Stimulated activated CD4-positive, alpha-beta T cell treated with anti-CD3 and anti-CD28 coated beads, Interleukin-4, amount 100 ng/mL, for 48 hours (primary cell): Measurements from ENCODE around the gene FEM1A.
"Not testable (repeated sequence)": the region's sequence is repeated elsewhere in the genome, so short reads cannot be mapped to it uniquely, and the experiment has no call there.

Experiments used
- DNase-seq, 2 donors: peaks; one replicate each; pipeline ENCODE4 v3.0.0-alpha.2; 2020; ENCODE audit warnings: low read depth in 2 of 2

The FEM1A gene

DNA sequence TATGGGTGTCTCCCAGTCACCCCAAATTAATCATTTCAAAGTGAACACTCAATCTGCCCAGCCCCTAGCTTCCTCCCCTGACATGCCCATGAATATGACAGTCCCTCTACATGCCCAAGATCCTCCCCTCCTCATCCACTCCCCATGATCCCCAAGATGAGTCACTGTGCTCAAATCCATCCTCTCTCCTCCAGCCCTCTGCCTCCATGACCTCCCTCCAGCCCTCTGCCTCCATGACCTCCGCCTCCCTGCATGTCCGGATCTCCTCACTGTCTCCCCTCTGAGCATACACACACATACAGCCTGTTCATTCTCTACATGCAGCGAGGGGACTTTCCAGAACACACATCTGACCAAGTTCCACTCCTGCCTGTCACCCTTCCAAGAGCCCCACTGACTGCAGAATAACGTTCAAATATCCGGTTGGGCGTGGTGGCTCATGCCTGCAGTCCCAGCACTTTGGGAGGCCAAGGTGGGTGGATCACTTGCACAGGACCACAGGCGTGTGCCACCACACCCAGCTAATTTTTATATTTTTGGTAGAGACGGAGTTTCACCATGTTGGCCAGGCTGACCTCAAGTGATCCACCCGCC lies 18.4 kb upstream of the FEM1A start:
- no peak for DNase-seq

DNA sequence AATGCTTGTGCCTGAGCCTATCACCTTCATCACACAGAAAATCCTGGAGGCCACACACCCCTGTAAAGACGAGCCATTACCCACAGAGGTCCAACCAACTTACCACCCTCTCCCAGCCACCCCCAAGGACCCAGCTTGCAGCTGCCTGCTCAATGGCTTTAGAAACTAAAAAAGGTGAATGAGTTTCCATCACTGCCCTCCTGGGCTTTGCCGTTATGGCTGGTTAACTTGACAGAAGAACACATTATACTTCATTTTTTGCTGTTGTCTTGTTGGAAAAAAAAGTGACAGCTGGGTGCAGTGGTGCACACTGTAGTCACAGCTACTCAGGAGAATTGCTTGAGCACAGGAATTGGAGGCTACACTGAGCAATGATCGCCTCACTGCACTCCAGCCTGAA lies 17.4 kb upstream of the FEM1A start:
- DNase-seq: no peak

- DNase-seq: no peak
Observed at GRCh38 chr19:4775627-4776152, 15.8 kb upstream of the FEM1A start.

DNA sequence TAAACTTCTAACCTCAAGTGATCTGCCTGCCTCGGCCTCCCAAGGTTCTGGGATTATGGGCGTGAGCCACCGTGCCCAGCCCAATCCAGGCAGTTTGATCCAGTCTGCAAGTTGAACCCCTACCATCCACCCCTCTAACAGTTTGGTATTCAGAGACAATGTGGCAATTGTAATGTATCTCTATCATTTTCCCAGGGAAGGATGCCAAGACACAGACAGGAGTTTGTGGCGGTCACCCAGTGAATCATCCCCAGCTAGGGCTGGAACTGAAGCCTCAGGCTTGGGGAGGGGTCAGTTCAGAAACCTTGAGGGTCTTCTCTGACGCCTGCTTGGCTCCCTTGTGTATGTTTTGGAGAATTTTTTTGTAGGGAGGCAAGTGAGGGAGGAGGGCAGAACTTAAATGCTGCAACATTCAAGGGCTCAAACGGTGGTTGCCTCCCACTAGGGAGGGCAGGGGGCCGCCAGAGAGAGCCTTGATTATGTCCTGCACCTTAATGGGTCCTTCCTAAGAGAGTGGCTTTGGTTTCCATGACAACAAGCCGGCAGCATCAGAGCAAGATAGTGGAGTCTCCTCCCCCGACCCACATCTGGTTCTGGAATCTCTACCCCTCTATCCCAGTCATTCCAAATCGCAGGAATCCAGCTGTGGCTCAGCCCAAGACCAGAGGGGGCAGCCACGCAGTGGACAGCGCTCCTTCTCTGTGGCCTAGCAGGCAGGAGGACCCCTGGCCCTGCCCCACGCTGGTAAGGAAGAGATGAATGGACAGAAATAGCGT lies 14.9 kb upstream of the FEM1A start:
- no peak for DNase-seq

DNA sequence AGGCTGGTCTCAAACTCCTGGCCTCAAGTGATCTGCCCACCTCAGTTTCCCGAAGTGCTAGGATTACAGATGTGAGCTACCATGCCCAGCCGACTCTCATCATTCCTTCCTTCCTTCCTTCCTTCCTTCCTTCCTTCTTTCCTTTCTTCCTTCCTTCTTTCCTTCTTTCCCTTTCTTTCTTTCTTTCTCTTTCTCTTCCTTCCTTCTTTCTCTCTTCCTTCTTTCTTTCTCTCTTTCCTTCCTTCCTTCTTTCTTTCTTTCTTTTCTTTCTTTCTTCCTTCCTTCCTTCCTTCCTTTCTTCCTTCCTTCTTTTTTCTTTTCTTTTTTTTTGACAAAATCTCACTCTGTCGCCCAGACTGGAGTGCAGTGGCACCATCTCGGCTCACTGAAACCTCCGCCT lies 13.4 kb upstream of the FEM1A start:
- DNase-seq: not testable (repeated sequence)

DNA sequence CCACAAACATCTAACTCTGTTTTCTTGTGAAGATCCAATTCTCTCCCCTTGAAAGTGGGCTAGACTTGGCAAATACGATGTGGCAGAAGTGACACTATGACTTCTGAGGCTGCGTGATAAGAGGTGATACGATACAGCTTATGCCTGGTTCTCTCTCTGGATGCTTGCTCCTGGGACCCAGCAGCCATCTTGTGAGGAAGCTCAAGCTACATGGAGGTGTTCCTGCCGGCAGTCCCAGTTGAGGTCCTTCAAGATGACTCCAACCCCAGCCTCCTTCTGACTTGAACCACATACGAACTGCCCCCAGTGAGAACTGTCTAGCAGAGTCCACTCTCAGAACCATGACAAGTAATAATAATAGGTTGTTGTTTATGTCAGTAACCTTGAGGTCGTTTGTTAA lies 10.7 kb upstream of the FEM1A start:
- no peak for DNase-seq

GRCh38 chr19:4781801-4782200 lies 9.7 kb upstream of the FEM1A start:
- DNase-seq: no peak

- not testable (repeated sequence) for DNase-seq
Observed at GRCh38 chr19:4786412-4787016, 5.0 kb upstream of the FEM1A start.

DNA sequence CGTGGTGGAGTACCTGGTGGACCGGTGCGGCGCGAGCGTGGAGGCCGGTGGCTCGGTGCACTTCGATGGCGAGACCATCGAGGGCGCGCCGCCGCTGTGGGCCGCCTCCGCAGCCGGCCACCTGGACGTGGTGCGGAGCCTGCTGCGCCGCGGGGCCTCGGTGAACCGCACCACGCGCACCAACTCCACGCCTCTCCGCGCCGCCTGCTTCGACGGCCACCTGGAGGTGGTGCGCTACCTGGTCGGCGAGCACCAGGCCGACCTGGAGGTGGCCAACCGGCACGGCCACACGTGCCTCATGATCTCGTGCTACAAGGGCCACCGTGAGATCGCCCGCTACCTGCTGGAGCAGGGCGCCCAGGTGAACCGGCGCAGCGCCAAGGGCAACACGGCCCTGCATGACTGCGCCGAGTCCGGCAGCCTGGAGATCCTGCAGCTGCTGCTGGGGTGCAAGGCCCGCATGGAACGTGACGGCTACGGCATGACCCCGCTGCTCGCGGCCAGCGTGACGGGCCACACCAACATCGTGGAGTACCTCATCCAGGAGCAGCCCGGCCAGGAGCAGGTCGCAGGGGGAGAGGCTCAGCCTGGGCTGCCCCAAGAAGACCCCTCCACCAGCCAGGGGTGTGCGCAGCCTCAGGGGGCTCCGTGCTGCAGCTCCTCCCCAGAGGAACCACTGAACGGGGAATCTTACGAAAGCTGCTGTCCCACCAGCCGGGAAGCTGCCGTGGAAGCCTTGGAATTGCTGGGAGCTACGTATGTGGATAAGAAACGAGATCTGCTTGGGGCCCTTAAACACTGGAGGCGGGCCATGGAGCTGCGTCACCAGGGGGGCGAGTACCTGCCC lies 708 bp downstream of the FEM1A start:
- not testable (repeated sequence) for DNase-seq

- not testable (repeated sequence) for DNase-seq
Observed at GRCh38 chr19:4792866-4793195, 1.3 kb downstream of the FEM1A start.

- not testable (repeated sequence) for DNase-seq
Observed at GRCh38 chr19:4793278-4793677, 1.7 kb downstream of the FEM1A start.

DNA sequence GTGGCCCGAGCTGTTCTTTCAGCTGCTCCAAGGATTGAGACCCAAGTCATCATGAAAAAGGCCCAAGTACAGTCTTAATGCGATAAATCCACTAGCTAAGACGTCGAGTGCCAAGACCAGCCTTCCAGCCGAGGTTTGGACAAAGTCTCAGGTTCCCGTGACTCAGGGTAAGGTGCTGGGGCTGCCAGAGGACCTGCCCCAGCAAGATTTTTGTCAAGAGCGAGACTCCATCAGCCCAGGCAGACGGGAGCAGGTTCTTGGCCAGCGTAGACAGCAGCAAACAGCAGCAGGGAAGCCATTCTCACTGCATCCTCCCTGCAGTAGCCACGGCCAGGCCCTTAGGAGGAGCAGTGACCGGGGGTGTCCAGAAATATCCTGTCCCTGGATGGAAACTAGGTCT lies 3.4 kb downstream of the FEM1A start:
- DNase-seq: no peak

DNA sequence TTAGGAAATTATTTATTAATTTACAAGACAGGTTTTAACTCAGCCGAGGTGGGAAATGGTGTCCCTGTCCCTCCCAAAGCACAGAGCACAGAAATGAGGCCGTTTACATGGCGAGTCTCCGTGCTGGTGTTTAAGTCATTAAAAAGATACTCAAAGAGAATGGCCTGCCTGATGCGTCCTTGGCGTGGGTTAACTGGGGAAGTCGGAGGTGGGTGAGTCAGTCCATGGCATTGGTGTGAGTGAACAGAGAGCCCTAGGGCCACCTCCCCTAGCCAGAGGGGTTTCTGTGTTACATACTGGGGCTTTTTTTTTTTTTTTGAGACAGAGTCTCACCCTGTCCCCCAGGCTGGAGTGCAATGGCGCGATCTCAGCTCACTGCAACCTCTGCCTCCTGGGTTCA lies 3.9 kb downstream of the FEM1A start:
- no peak for DNase-seq

- DNase-seq: no peak
Observed at GRCh38 chr19:4800591-4801081, 9.1 kb downstream of the FEM1A start.

DNA sequence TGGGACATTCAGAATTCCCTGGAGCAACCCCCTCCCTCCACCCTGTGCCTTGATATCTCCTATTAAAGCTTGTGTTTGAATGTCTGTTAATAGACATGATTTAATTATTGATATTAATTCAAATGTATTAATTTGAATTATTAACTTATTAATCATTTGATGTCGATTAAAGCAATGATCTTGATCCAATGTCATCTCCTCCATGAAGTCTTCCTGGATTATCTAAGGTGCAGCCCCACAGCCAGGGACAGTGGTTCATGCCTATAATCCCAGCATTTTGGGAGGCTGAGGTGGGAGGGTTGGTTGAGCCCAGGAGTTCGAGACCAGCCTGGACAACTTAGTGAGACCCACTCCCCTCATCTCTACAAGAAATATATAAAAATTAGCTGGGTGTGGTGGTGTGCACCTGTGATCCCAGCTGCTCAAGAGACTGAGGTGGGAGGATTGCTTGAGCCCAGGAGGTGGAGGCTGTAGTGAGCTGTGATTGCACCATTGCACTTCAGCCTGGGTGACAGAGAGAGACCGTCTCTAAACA lies 9.6 kb downstream of the FEM1A start:
- no peak for DNase-seq

- DNase-seq: no peak
Observed at GRCh38 chr19:4802711-4803110, 11.2 kb downstream of the FEM1A start.

- peak; percentile 48 to 50 for DNase-seq
Observed at GRCh38 chr19:4803736-4804695, 12.5 kb downstream of the FEM1A start.

DNA sequence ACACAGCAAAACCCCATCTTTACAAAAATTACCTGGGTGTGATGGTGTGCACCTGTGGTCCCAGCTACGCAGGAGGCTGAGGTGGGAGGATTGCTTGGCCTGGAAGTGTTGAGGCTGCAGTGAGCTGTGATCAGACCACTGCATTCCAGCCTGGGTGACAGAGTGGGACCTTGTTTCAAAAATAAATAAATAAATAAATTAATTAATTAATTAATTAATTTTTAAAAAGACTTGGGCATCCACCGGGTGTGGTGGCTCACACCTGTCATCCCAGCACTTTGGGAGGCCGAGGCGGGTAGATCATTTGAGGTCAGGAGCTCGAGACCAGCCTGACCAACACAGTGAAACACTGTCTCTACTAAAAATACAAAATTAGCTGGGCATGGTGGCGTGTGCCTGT lies 13.6 kb downstream of the FEM1A start:
- DNase-seq: not testable (repeated sequence)

- DNase-seq: no peak
Observed at GRCh38 chr19:4806384-4806783, 14.8 kb downstream of the FEM1A start.

GRCh38 chr19:4807188-4807587 lies 15.7 kb downstream of the FEM1A start:
- DNase-seq: no peak
